Stimulated activated naive B cell treated with anti-CD40 and anti-IgM and Interleukin-4, amounts not matched to agents 10 μg/mL and 1 μg/mL and 100 μg/mL, for 72 hours (primary cell): Measurements from ENCODE around the gene RARB.

ENCODE experiments used
- ATAC-seq, 2 donors: fragments of 150-1000 bp; cut with Tn5 transposase; replicated peaks; 2 replicates each; pipeline ENCODE4 v1.10.0; 2021; ENCODE audit warnings: moderate library complexity in 1 of 2
- DNase-seq: peaks from one replicate; pipeline ENCODE4 v3.0.0; 2021
- H3K27ac Mint-ChIP-seq: one replicate; pipeline ENCODE4 v1.8.0; 2022; ENCODE audit warnings: mild to moderate bottlenecking, mixed read lengths
- H3K27me3 Mint-ChIP-seq, 2 donors: one replicate each; pipeline ENCODE4 v1.8.0; 2022; ENCODE audit warnings: mixed read lengths in 2 of 2
- H3K36me3 Mint-ChIP-seq, 2 donors: one replicate each; pipeline ENCODE4 v1.8.0; 2022; ENCODE audit warnings: mixed read lengths in 2 of 2, mild to moderate bottlenecking in 1 of 2
- H3K4me1 Mint-ChIP-seq, 2 donors: one replicate each; pipeline ENCODE4 v1.8.0; 2022; ENCODE audit warnings: mixed read lengths in 2 of 2, mild to moderate bottlenecking in 1 of 2
- H3K4me3 Mint-ChIP-seq, 2 donors: one replicate each; pipeline ENCODE4 v1.8.0; 2022; ENCODE audit warnings: mild to moderate bottlenecking in 2 of 2, mixed read lengths in 2 of 2, moderate library complexity in 1 of 2
- H3K9me3 Mint-ChIP-seq, 2 donors: one replicate each; pipeline ENCODE4 v1.8.0; 2022; ENCODE audit warnings: mixed read lengths in 2 of 2, mild to moderate bottlenecking in 1 of 2

Gene RARB

GRCh38 chr3:25429361-25430286 lies 1.6 kb downstream of the RARB start:
- Mint-ChIP-seq H3K27ac (no peak overlapping the region), H3K27me3 (peaks cover 40 to 61% of the 10 kb centered on the region in 2 donors), H3K4me3 (no peak overlapping the region), H3K9me3 (no peaks in the 10 kb centered on the region), H3K36me3 (no peaks in the 10 kb centered on the region), H3K4me1 (peaks cover 1 to 6% of the 10 kb centered on the region in 2 donors)
- DNase-seq = no peak
- ATAC-seq = no peak

- DNase-seq = no peak
- ATAC-seq = no peak
- Mint-ChIP-seq H3K27ac (no peak overlapping the region), H3K4me1 (peaks cover 1 to 6% of the 10 kb centered on the region in 2 donors), H3K4me3 (no peak overlapping the region), H3K36me3 (no peaks in the 10 kb centered on the region), H3K27me3 (peaks cover 40 to 66% of the 10 kb centered on the region in 2 donors), H3K9me3 (no peaks in the 10 kb centered on the region)
These were observed 2.3 kb downstream of the RARB start for GRCh38 chr3:25430287-25430934.

DNA sequence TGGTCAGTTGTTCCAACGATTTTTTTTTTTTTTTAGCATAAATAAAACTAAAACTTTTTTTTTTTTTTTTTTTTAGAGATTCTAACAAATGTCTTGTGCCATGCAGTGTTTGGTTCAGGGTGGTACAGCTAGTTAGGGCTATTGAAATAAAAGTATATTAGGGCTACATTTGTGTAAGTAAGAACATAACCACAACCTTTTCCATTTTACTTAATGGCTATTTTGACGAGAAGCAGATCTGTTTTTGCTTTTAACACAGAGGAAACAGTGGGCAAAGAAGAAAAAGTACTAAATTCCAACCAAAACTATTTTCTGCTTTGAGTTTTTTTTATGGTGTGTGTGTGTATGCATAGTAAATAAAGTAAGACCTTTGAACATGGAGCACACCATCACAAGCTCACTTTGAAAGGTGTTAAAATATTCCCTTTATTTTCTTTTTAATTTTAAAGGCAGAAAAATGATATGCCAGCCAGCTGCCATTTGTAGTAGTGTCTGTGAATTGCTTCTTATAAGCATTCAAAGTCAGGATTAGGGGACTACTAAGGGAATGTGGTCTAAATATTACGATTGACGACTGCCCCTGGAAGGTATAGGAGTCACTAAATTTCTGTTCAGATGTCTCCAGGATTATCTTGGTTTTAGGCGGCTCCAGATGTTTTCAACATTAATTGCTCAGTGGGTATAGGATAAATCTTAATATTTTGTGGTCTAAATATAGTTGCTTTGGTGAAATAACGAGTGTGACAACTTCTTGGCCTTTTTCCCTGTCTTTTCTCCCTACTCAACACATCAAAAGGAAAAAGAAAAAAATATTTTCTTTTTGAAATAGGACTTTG lies 3.1 kb downstream of the RARB start:
- H3K36me3 Mint-ChIP-seq = no peaks in the 10 kb centered on the region
- H3K27me3 Mint-ChIP-seq = peaks cover 37 to 60% of the 10 kb centered on the region in 2 donors
- ATAC-seq (no peak), DNase-seq (no peak)
- H3K4me3 Mint-ChIP-seq = no peak overlapping the region
- peaks cover 1 to 6% of the 10 kb centered on the region in 2 donors for H3K4me1 Mint-ChIP-seq
- H3K9me3 Mint-ChIP-seq = no peaks in the 10 kb centered on the region
- no peak overlapping the region for H3K27ac Mint-ChIP-seq

GRCh38 chr3:25432176-25432720 lies 4.2 kb downstream of the RARB start:
- Mint-ChIP-seq H3K27me3 (peaks cover 26 to 49% of the 10 kb centered on the region in 2 donors), H3K4me3 (no peak overlapping the region), H3K36me3 (no peaks in the 10 kb centered on the region), H3K9me3 (no peaks in the 10 kb centered on the region), H3K27ac (no peak overlapping the region), H3K4me1 (peaks cover 1 to 6% of the 10 kb centered on the region in 2 donors)
- DNase-seq (no peak), ATAC-seq (no peak)

- Mint-ChIP-seq H3K9me3 (no peaks in the 10 kb centered on the region), H3K4me1 (peaks cover 1 to 4% of the 10 kb centered on the region in 2 donors), H3K4me3 (no peak overlapping the region), H3K27me3 (peaks cover 20 to 40% of the 10 kb centered on the region in 2 donors), H3K27ac (no peak overlapping the region), H3K36me3 (no peaks in the 10 kb centered on the region)
- DNase-seq (no peak), ATAC-seq (no peak)
These were observed 5.0 kb downstream of the RARB start for GRCh38 chr3:25433106-25433505.

GRCh38 chr3:25433868-25434267 lies 5.8 kb downstream of the RARB start:
- H3K4me1 Mint-ChIP-seq = no peaks in the 10 kb centered on the region
- no peaks in the 10 kb centered on the region for H3K36me3 Mint-ChIP-seq
- H3K27me3 Mint-ChIP-seq = peaks cover 15 to 33% of the 10 kb centered on the region in 2 donors
- no peak overlapping the region for H3K27ac Mint-ChIP-seq
- H3K9me3 Mint-ChIP-seq = no peaks in the 10 kb centered on the region
- DNase-seq = no peak
- peak in 1 of 2 donors; percentile 25 for ATAC-seq
- H3K4me3 Mint-ChIP-seq = no peak overlapping the region

GRCh38 chr3:25437953-25438352 lies 9.9 kb downstream of the RARB start:
- no peak overlapping the region for H3K4me3 Mint-ChIP-seq
- H3K27me3 Mint-ChIP-seq = peaks cover 7 to 9% of the 10 kb centered on the region in 2 donors
- no peaks in the 10 kb centered on the region for H3K36me3 Mint-ChIP-seq
- ATAC-seq (no peak), DNase-seq (no peak)
- H3K9me3 Mint-ChIP-seq = peaks cover 0 to 3% of the 10 kb centered on the region in 2 donors
- H3K27ac Mint-ChIP-seq = no peak overlapping the region
- no peaks in the 10 kb centered on the region for H3K4me1 Mint-ChIP-seq

GRCh38 chr3:25438791-25439555 lies 10.9 kb downstream of the RARB start:
- Mint-ChIP-seq H3K9me3 (peaks cover 0 to 3% of the 10 kb centered on the region in 2 donors), H3K27ac (no peak overlapping the region), H3K27me3 (peaks cover 5 to 9% of the 10 kb centered on the region in 2 donors), H3K4me3 (no peak overlapping the region), H3K36me3 (no peaks in the 10 kb centered on the region), H3K4me1 (no peaks in the 10 kb centered on the region)
- DNase-seq (no peak), ATAC-seq (no peak)

- DNase-seq (no peak), ATAC-seq (no peak)
- H3K4me1 Mint-ChIP-seq = no peaks in the 10 kb centered on the region
- no peak overlapping the region for H3K27ac Mint-ChIP-seq
- H3K9me3 Mint-ChIP-seq = peaks cover 0 to 3% of the 10 kb centered on the region in 2 donors
- no peak overlapping the region for H3K4me3 Mint-ChIP-seq
- H3K36me3 Mint-ChIP-seq = no peaks in the 10 kb centered on the region
- H3K27me3 Mint-ChIP-seq = no peaks in the 10 kb centered on the region
These were observed 13.3 kb downstream of the RARB start for GRCh38 chr3:25441234-25441856.

- no peak overlapping the region for H3K27ac Mint-ChIP-seq
- no peak overlapping the region for H3K4me3 Mint-ChIP-seq
- DNase-seq (no peak), ATAC-seq (no peak)
- H3K27me3 Mint-ChIP-seq = no peaks in the 10 kb centered on the region
- H3K9me3 Mint-ChIP-seq = peaks cover 0 to 3% of the 10 kb centered on the region in 2 donors
- H3K36me3 Mint-ChIP-seq = no peaks in the 10 kb centered on the region
- H3K4me1 Mint-ChIP-seq = no peaks in the 10 kb centered on the region
These were observed 14.4 kb downstream of the RARB start for GRCh38 chr3:25442486-25442885.

DNA sequence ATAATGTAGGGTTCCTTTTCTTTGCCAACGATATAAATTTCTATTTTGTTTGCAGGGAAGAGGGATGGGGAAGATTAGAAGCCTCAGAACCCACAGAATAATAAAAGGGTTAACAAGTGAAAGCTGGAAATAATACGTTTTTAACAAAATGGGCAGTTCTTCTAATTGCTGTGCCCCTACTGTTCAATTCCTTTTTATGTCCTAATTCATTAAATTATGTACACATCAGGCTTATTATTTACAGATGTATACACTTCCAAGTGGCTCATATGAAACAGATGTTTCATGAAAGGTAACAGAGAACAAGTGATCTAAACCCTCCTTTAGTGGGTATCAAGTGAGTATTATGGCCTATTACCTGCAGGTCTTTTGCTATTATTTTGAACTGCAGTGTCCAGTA lies 16.2 kb downstream of the RARB start:
- DNase-seq (no peak), ATAC-seq (no peak)
- Mint-ChIP-seq H3K27ac (no peak overlapping the region), H3K4me1 (no peaks in the 10 kb centered on the region), H3K4me3 (no peak overlapping the region), H3K9me3 (peaks cover 0 to 3% of the 10 kb centered on the region in 2 donors), H3K27me3 (no peaks in the 10 kb centered on the region), H3K36me3 (no peaks in the 10 kb centered on the region)

DNA sequence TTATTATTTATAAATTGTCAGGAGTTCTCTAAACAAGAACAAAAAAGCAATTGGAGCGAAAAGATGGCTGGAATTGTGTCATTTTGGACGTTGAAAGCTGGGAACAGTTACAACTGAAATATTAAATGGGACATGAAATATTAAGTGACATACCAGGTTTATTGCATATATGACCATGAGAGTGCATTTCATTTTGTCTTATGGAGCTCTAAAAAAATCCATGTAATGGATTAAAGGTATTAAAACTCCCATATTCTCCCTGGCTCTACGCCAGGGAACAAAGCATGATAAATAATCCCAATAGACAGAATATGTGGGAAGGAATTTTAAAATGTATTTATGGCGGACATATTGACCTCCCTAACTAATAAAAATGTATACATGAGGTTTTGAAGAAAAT lies 17.7 kb downstream of the RARB start:
- no peak overlapping the region for H3K4me3 Mint-ChIP-seq
- no peak for DNase-seq
- H3K27ac Mint-ChIP-seq = no peak overlapping the region
- no peaks in the 10 kb centered on the region for H3K36me3 Mint-ChIP-seq
- no peak for ATAC-seq
- H3K4me1 Mint-ChIP-seq = no peaks in the 10 kb centered on the region
- peaks cover 0 to 3% of the 10 kb centered on the region in 2 donors for H3K9me3 Mint-ChIP-seq
- no peaks in the 10 kb centered on the region for H3K27me3 Mint-ChIP-seq

- no peaks in the 10 kb centered on the region for H3K27me3 Mint-ChIP-seq
- no peak overlapping the region for H3K4me3 Mint-ChIP-seq
- H3K27ac Mint-ChIP-seq = no peak overlapping the region
- no peaks in the 10 kb centered on the region for H3K9me3 Mint-ChIP-seq
- DNase-seq (no peak), ATAC-seq (no peak)
- H3K4me1 Mint-ChIP-seq = no peaks in the 10 kb centered on the region
- no peaks in the 10 kb centered on the region for H3K36me3 Mint-ChIP-seq
These were observed 19.2 kb downstream of the RARB start for GRCh38 chr3:25447285-25447684.
